HCT116 (cell line): ENCODE results near the gene SLC22A2. TPM values are rescaled to one million over a fixed set of nuclear protein-coding genes. Genes with fewer than 3 reads are reported as not detected.

Experiments used
- ATAC-seq: fragments of 200-7000 bp; cut with Tn5 transposase; 2 replicates; pipeline ENCODE4 v1.9.1; 2020; ENCODE audit warnings: mild to moderate bottlenecking, moderate library complexity
- BruUV-seq: library from RNA; stranded (reverse); fragments of 400-500 nt; replicated peaks from 2 replicates; lab custom pipeline; 2021; lab: Mats Ljungman, UMichigan
- CTCF ChIA-PET: fragments of 300-600 bp; sonication (Branson Sonifier 250); formaldehyde crosslinking; loops from one replicate; lab custom pipeline; 2021; ENCODE audit warnings: antibody characterized with exemption; lab: Charles Lee
- POLR2A ChIA-PET: fragments of 300-600, 350-600 bp; sonication (Branson Sonifier 250); formaldehyde crosslinking; loops from one replicate; lab custom pipeline; 2021; ENCODE audit warnings: antibody characterized with exemption; lab: Charles Lee
- RAD21 ChIA-PET, 2 experiments: fragments of 300-600 bp; sonication (Branson Sonifier 250); formaldehyde crosslinking; loops; one replicate each; lab custom pipeline; 2023; ENCODE audit warnings: low total read pairs in 2 of 2; ENCODE audit not compliant: uncharacterized antibody in 2 of 2, unreplicated experiment in 2 of 2, low non-redundant PET in 1 of 2; lab: Charles Lee
- DNase-seq: peaks from one replicate; pipeline ENCODE4 v3.0.0-alpha.2; 2010; ENCODE audit warnings: low read depth, low spot score
- H2AFZ ChIP-seq: fragments of 200-600 bp; shearing (Covaris generic), sonication (generic); 2 replicates; pipeline ENCODE4 v1.6.1; 2017; ENCODE audit warnings: low read depth, mixed run types, mixed read lengths, antibody characterized with exemption, low read length; ENCODE audit not compliant: poor library complexity, severe bottlenecking
- H3K27ac ChIP-seq: 2 replicates; pipeline ENCODE4 v1.5.1; 2012; ENCODE audit warnings: low read depth, low read length
- H3K27me3 ChIP-seq: fragments of 200-600 bp; sonication (generic); 2 replicates; pipeline ENCODE4 v1.6.1; 2016; ENCODE audit warnings: mixed run types, low read length, mixed read lengths; ENCODE audit not compliant: insufficient read depth
- H3K36me3 ChIP-seq, 2 experiments: fragments of 200-500 bp in 1 of 2; fragments of 200-600 bp in 1 of 2; sonication (Bioruptor generic) in 1 of 2; sonication (generic) in 1 of 2; 2 replicates each; pipeline versions ENCODE4 v1.5.1 to v1.6.1; 2014 to 2016; ENCODE audit warnings: low read length in 2 of 2, inconsistent platforms in 1 of 2, mixed read lengths in 1 of 2, mixed run types in 1 of 2; ENCODE audit not compliant: insufficient read depth in 2 of 2, control insufficient read depth in 1 of 2
- H3K4me1 ChIP-seq, 2 experiments: fragments of 200-600 bp in 1 of 2; sonication (generic) in 1 of 2; 2 replicates each; pipeline versions ENCODE4 v1.5.1 to v1.6.1; 2012 to 2017; ENCODE audit warnings: low read length in 2 of 2, inconsistent platforms in 1 of 2, mild to moderate bottlenecking in 1 of 2, mixed read lengths in 1 of 2, mixed run types in 1 of 2, moderate library complexity in 1 of 2; ENCODE audit not compliant: insufficient read depth in 2 of 2, control insufficient read depth in 1 of 2
- H3K4me2 ChIP-seq: fragments of 200-600 bp; sonication (generic); 2 replicates; pipeline ENCODE4 v1.6.1; 2017; ENCODE audit warnings: mixed run types, low read length, mixed read lengths
- H3K4me3 ChIP-seq, 2 experiments: fragments of 200-600 bp in 1 of 2; sonication (generic) in 1 of 2; replicated peaks in 1 of 2; 2 replicates each; pipeline ENCODE4 v1.5.1; 2011 to 2016; ENCODE audit warnings: low read length in 2 of 2, control low read depth in 1 of 2, low read depth in 1 of 2, mild to moderate bottlenecking in 1 of 2, mixed read lengths in 1 of 2, mixed run types in 1 of 2
- H3K79me2 ChIP-seq: fragments of 200-600 bp; sonication (generic); 2 replicates; pipeline ENCODE4 v1.6.1; 2017; ENCODE audit warnings: mild to moderate bottlenecking, mixed run types, low read length, moderate library complexity, mixed read lengths; ENCODE audit not compliant: insufficient read depth
- H3K9ac ChIP-seq: fragments of 200-600 bp; sonication (generic); 2 replicates; pipeline ENCODE4 v1.6.1; 2016; ENCODE audit warnings: low read length, mixed read lengths
- H3K9me2 ChIP-seq: fragments of 200-600 bp; sonication (generic), shearing (Covaris generic); 2 replicates; pipeline ENCODE4 v1.6.1; 2017; ENCODE audit warnings: mixed run types, mild to moderate bottlenecking, moderate library complexity; ENCODE audit not compliant: insufficient read depth
- H3K9me3 ChIP-seq, 2 experiments: fragments of 200-500 bp in 1 of 2; fragments of 200-600 bp in 1 of 2; sonication (Bioruptor generic) in 1 of 2; sonication (generic) in 1 of 2; 2 replicates each; pipeline ENCODE4 v1.6.1; 2014 to 2017; ENCODE audit warnings: low read length in 2 of 2, mixed read lengths in 2 of 2, inconsistent platforms in 1 of 2, low read depth in 1 of 2, mild to moderate bottlenecking in 1 of 2, mixed run types in 1 of 2, moderate library complexity in 1 of 2; ENCODE audit not compliant: control insufficient read depth in 1 of 2, insufficient read depth in 1 of 2
- H4K20me1 ChIP-seq: fragments of 200-600 bp; sonication (generic), shearing (Covaris generic); 2 replicates; pipeline ENCODE4 v1.6.1; 2017; ENCODE audit warnings: mixed run types, mild to moderate bottlenecking, moderate library complexity; ENCODE audit not compliant: insufficient read depth
- ATF3 ChIP-seq: IDR thresholded peaks from 2 replicates; pipeline ENCODE4 v1.6.1; 2012
- ELF1 ChIP-seq: IDR thresholded peaks from 2 replicates; pipeline ENCODE4 v1.6.1; 2012; ENCODE audit warnings: low read depth, borderline replicate concordance
- EZH2phosphoT487 ChIP-seq: fragments of 200-600 bp; IDR thresholded peaks from 2 replicates; pipeline ENCODE4 v1.6.1; 2018; ENCODE audit warnings: antibody characterized with exemption, borderline replicate concordance
- JUND ChIP-seq: IDR thresholded peaks from 2 replicates; pipeline ENCODE4 v1.6.1; 2012
- MAX ChIP-seq: IDR thresholded peaks from 2 replicates; pipeline ENCODE4 v1.6.1; 2012
- POLR2A ChIP-seq: IDR thresholded peaks from 2 replicates; pipeline ENCODE4 v1.7.0; 2011; ENCODE audit warnings: borderline replicate concordance; ENCODE audit not compliant: insufficient read depth, insufficient read length; ENCODE audit errors: extremely low read depth
- POLR2AphosphoS5 ChIP-seq: IDR thresholded peaks from 2 replicates; pipeline ENCODE4 v1.6.1; 2011; ENCODE audit warnings: mild to moderate bottlenecking, low read depth, low read length, moderate library complexity
- SIN3A ChIP-seq: IDR thresholded peaks from 2 replicates; pipeline ENCODE4 v1.6.1; 2012; ENCODE audit warnings: low read depth
- SRF ChIP-seq: IDR thresholded peaks from 2 replicates; pipeline ENCODE4 v1.6.1; 2012; ENCODE audit warnings: low read depth
- TCF7L2 ChIP-seq: IDR thresholded peaks from 2 replicates; pipeline ENCODE4 v1.7.0; 2011; ENCODE audit warnings: borderline replicate concordance, inconsistent platforms; ENCODE audit not compliant: insufficient read depth, insufficient read length; ENCODE audit errors: extremely low read depth
- YY1 ChIP-seq: IDR thresholded peaks from 2 replicates; pipeline ENCODE4 v1.6.1; 2011; ENCODE audit warnings: low read length, low read depth, moderate library complexity, mild to moderate bottlenecking; ENCODE audit not compliant: insufficient replicate concordance; ENCODE audit errors: extremely low read depth
- ZFX ChIP-seq: fragments of 450-650 bp; IDR thresholded peaks from 2 replicates; pipeline ENCODE4 v1.6.1; 2017
- ZNF274 ChIP-seq: fragments of 200-500 bp; sonication (Bioruptor generic); IDR thresholded peaks from 2 replicates; pipeline ENCODE4 v1.6.1; 2014; ENCODE audit warnings: mild to moderate bottlenecking, low read depth, low read length, inconsistent platforms
- intact Hi-C: fragments of 100-400 bp; cut with micrococcal nuclease; formaldehyde crosslinking; loops from 2 replicates; pipeline ENCODE4 v1.10.0; 2022
- total RNA-seq: library from RNA; stranded (reverse); gene quantifications from one replicate; pipeline ENCODE4 v1.2.1, GENCODE V29; 2021; ENCODE audit not compliant: unreplicated experiment
- TF ChIP-seq, protein P1 (sequence below), 3 experiments: fragments of 200-600 bp in 1 of 3; sonication (generic) in 1 of 3; IDR thresholded peaks in 2 of 3; conservative IDR thresholded peaks in 1 of 3; 2 replicates each; pipeline ENCODE4 v1.5.1; 2012 to 2017; ENCODE audit warnings: low read depth in 2 of 3, low read length in 2 of 3, antibody characterized with exemption in 1 of 3, borderline replicate concordance in 1 of 3, control low read depth in 1 of 3, mild to moderate bottlenecking in 1 of 3, mixed read lengths in 1 of 3, mixed run types in 1 of 3, moderate library complexity in 1 of 3; ENCODE audit not compliant: insufficient read depth in 1 of 3

SLC22A2 gene
- total RNA-seq, 1 experiment from 2014 or later, result not detected

DNA sequence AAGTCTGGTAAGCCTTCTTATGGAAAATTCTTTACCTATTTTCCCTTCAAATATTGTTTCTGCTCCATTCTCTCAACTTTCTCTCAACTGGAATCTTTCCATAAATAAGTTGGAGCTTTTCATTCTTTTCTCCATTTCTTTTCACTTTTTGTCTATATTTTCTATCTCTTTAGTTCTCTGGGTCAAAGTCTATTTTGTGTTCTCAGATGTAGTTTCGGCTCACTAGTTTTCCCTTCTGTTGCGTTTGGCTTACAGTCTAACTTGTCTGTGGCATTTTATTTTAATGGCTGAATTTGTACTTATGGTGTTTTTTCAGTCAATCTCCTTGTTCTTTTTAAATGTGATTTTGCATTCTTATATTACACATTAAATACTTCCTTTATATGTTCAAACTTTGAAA, 14.1 kb upstream of the SLC22A2 start:
- Histone ChIP-seq H4K20me1 (no peaks in the 10 kb centered on the region), H3K27me3 (peaks cover 2% of the 10 kb centered on the region; the same call in 1 of the 2 replicates), H3K9me2 (no peaks in the 10 kb centered on the region), H3K9ac (no peak overlapping the region), H2AFZ (no peak overlapping the region), H3K9me3 (no peaks in the 10 kb centered on the region), H3K4me1 (no peaks in the 10 kb centered on the region), H3K36me3 (no peaks in the 10 kb centered on the region), H3K4me3 (no peak overlapping the region), H3K4me2 (no peak overlapping the region), H3K27ac (no peak overlapping the region), H3K79me2 (no peaks in the 10 kb centered on the region)
- no TSS peak for BruUV-seq
- ATAC-seq, result no peak
- ChIA-PET CTCF (interaction anchor here (1.5 kb wide), 1 partner anchor 11 kb away, joined by 4 read pairs; no protein-coding TSS in a partner anchor), POLR2A (no interaction called here), RAD21 (no interaction called here)
- no peak for DNase-seq
- TF ChIP-seq ZNF274 (no peak), ELF1 (no peak), EZH2phosphoT487 (no peak), POLR2AphosphoS5 (no peak), YY1 (no peak), ZFX (no peak), POLR2A (no peak), MAX (no peak), SIN3A (no peak), SRF (no peak), TCF7L2 (no peak), ATF3 (no peak), JUND (no peak)
- TF ChIP-seq, protein P1, sequence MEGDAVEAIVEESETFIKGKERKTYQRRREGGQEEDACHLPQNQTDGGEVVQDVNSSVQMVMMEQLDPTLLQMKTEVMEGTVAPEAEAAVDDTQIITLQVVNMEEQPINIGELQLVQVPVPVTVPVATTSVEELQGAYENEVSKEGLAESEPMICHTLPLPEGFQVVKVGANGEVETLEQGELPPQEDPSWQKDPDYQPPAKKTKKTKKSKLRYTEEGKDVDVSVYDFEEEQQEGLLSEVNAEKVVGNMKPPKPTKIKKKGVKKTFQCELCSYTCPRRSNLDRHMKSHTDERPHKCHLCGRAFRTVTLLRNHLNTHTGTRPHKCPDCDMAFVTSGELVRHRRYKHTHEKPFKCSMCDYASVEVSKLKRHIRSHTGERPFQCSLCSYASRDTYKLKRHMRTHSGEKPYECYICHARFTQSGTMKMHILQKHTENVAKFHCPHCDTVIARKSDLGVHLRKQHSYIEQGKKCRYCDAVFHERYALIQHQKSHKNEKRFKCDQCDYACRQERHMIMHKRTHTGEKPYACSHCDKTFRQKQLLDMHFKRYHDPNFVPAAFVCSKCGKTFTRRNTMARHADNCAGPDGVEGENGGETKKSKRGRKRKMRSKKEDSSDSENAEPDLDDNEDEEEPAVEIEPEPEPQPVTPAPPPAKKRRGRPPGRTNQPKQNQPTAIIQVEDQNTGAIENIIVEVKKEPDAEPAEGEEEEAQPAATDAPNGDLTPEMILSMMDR (IDR thresholded peaks at IDR 0.05 in 2 of 3, conservative IDR thresholded peaks at IDR 0.05 in 1 of 3; ENCODE audit: borderline replicate concordance in 1 of 3, insufficient read depth in 1 of 3, low read depth in 2 of 3, low read length in 2 of 3), result no peak
- intact Hi-C loops, result no loop called here
